Pancreas (tissue), 10 donors: ENCODE data around the gene SIK2. TPM values are rescaled to one million over a fixed set of nuclear protein-coding genes. Genes with fewer than 3 reads are reported as not detected.

Experiments
- ATAC-seq, 4 donors: fragments of 200-7000 bp; cut with Tn5 transposase; one replicate each; pipeline versions ENCODE4 v1.8.0 to v1.9.1; 2020; ENCODE audit warnings: mild to moderate bottlenecking in 4 of 4, moderate library complexity in 4 of 4
- DNase-seq, 6 donors: peaks; one replicate each; pipeline ENCODE4 v3.0.0-alpha.2; 2020
- FAIRE-seq: peaks from 2 replicates; lab custom pipeline; 2012; peaks lifted over from hg19 to GRCh38; lab: Jason Lieb, UNC
- H3K27ac ChIP-seq, 4 donors: fragments of 200-600 bp; sonication (generic); 1 replicate in 3 of 4; 2 replicates in 1 of 4; pipeline versions ENCODE4 v1.5.0 to v1.8.0; 2020
- H3K27me3 ChIP-seq, 4 donors: fragments of 200-600 bp; one replicate each; pipeline ENCODE4 v1.8.0; 2021
- H3K36me3 ChIP-seq, 3 donors: fragments of 200-600 bp; sonication (generic) in 1 of 3; one replicate each; pipeline versions ENCODE4 v1.5.0 to v1.8.0; 2020 to 2021
- H3K4me1 ChIP-seq, 3 donors: fragments of 200-600 bp; one replicate each; pipeline ENCODE4 v1.8.0; 2021
- H3K4me3 ChIP-seq, 4 donors: fragments of 200-600 bp; sonication (generic) in 2 of 4; one replicate each; pipeline versions ENCODE4 v1.5.0 to v1.8.0; 2020 to 2021
- H3K9me3 ChIP-seq, 4 donors: fragments of 200-600 bp; one replicate each; pipeline ENCODE4 v1.8.0; 2021
- CTCF ChIP-seq, 4 donors: fragments of 200-600 bp; sonication (generic) in 3 of 4; IDR thresholded peaks; one replicate each; pipeline versions ENCODE4 v1.5.0 to v1.8.0; 2021; ENCODE audit warnings: antibody characterized with exemption in 4 of 4
- WGBS, 2 donors: extraction: QIAGEN DNeasy Blood & Tissue Kit; methylation state at CpG; one replicate each; pipeline ENCODE4 v1.1.7; 2013; 5-methylcytosine and 5-hydroxymethylcytosine counted together
- intact Hi-C, 3 donors: fragments of 100-400 bp; cut with DNase I; formaldehyde crosslinking; loops; one replicate each; pipeline versions ENCODE4 v1.11.1 to v1.14.2; 2022
- polyA plus RNA-seq, 2 donors: library from polyadenylated mRNA; stranded (reverse); fragments of 200-250 nt; gene quantifications; one replicate each; pipeline ENCODE4 v1.2.3, GENCODE V29; 2013
- total RNA-seq, 6 donors: library from RNA; stranded (reverse); fragmentation: NEBNext Ultra II Directional in 4 of 6; extraction: Animal tissue kit (Norgen Biotek cat#: 25700) in 4 of 6; gene quantifications; one replicate each; pipeline versions ENCODE4 v1.2.1 to v1.2.4, GENCODE V29; 2021 to 2023
- donor health status: healthy with polysubstance abuse.
- donor health status: DM: no; HTN: no; CAD: no; lungs with moderate emphysema.
- donor health status: DM: no; HTN: no; CAD: no.
- donor health status: control.
- donor health status: control.
- donor health status: Bipolar disorder and iron deficiency.
- donor health status: DM: yes; HTN: yes; CAD: no.
- donor health status: DM: no; HTN: no; CAD: no.
- donor health status: DM: no; HTN: no; CAD: no.
- donor health status: DM: yes; HTN: yes; CAD: no.

The SIK2 gene
- total and polyA plus RNA-seq, 8 donors = 4.7 to 24.7 (median 17.5) TPM

GRCh38 chr11:111774955-111775710 lies 172.9 kb downstream of the SIK2 start:
- no peak for TF ChIP-seq CTCF (IDR thresholded peaks at IDR 0.05)
- ATAC-seq (peak; percentile 55 to 73 (median 64)), FAIRE-seq (no peak), DNase-seq (peak in 5 of 6 donors; percentile 51 to 70 (median 67))
- 21 to 27% methylated on average over 6 of the region's 6 CpGs for WGBS, 2 donors
- Histone ChIP-seq H3K27me3 (no peaks in the 10 kb centered on the region), H3K27ac (peak overlapping the region; percentile 29 to 83 (median 54)), H3K4me3 (no peak overlapping the region), H3K9me3 (no peaks in the 10 kb centered on the region), H3K36me3 (no peaks in the 10 kb centered on the region), H3K4me1 (peaks cover 10 to 33% (median 14%) of the 10 kb centered on the region in 3 donors)
- intact Hi-C loops = loop anchor here in 1 of 3 donors (5.0 kb wide), 1 partner anchor 173 kb away; the partner anchor contains the start of gene SIK2

GRCh38 chr11:111776398-111777093 lies 174.3 kb downstream of the SIK2 start:
- Histone ChIP-seq H3K36me3 (no peaks in the 10 kb centered on the region), H3K27me3 (no peaks in the 10 kb centered on the region), H3K4me1 (peaks cover 10 to 33% (median 14%) of the 10 kb centered on the region in 3 donors), H3K9me3 (no peaks in the 10 kb centered on the region), H3K4me3 (no peak overlapping the region), H3K27ac (peak overlapping the region in 2 of 4 donors; percentile 5 to 61)
- DNase-seq (no peak), ATAC-seq (peak in 1 of 4 donors; percentile 4), FAIRE-seq (no peak)
- no peak for TF ChIP-seq CTCF (IDR thresholded peaks at IDR 0.05)
- intact Hi-C loops = loop anchor here in 1 of 3 donors (5.0 kb wide), 1 partner anchor 174 kb away; the partner anchor contains the start of gene SIK2
- 82% methylated on average over 6 of the region's 6 CpGs for WGBS, 2 donors

GRCh38 chr11:111777094-111778046 lies 175.1 kb downstream of the SIK2 start:
- Histone ChIP-seq H3K4me3 (no peak overlapping the region), H3K27me3 (no peaks in the 10 kb centered on the region), H3K4me1 (peaks cover 7 to 33% (median 14%) of the 10 kb centered on the region in 3 donors), H3K36me3 (no peaks in the 10 kb centered on the region), H3K27ac (peak overlapping the region in 1 of 4 donors; percentile 25), H3K9me3 (no peaks in the 10 kb centered on the region)
- peak; percentile 51 to 73 (median 59) for TF ChIP-seq CTCF (IDR thresholded peaks at IDR 0.05)
- 44 to 50% methylated on average over 4 of the region's 4 CpGs for WGBS, 2 donors
- FAIRE-seq (peak; percentile 82), ATAC-seq (peak; percentile 70 to 90 (median 85)), DNase-seq (peak in 1 of 6 donors; percentile 33)
- intact Hi-C loops = loop anchor here in 1 of 3 donors (5.0 kb wide), 1 partner anchor 175 kb away; the partner anchor contains the start of gene SIK2

GRCh38 chr11:111778047-111778558 lies 175.9 kb downstream of the SIK2 start:
- DNase-seq = no peak
- Histone ChIP-seq H3K36me3 (no peaks in the 10 kb centered on the region), H3K4me1 (peaks cover 4 to 31% (median 14%) of the 10 kb centered on the region in 3 donors), H3K9me3 (no peaks in the 10 kb centered on the region), H3K27ac (peak overlapping the region in 1 of 4 donors; percentile 25), H3K27me3 (no peaks in the 10 kb centered on the region), H3K4me3 (no peak overlapping the region)
- 27 to 37% methylated on average over 3 of the region's 3 CpGs for WGBS, 2 donors
- no peak for FAIRE-seq
- TF ChIP-seq CTCF (IDR thresholded peaks at IDR 0.05) = no peak
- peak in 1 of 4 donors; percentile 47 for ATAC-seq
- intact Hi-C loops = loop anchor here in 1 of 3 donors (5.0 kb wide), 1 partner anchor 176 kb away; the partner anchor contains the start of gene SIK2
